ENCODE measurements around the gene VEGFB.

GRCh38 chr11:64192434-64192833 is 42.0 kb upstream of the VEGFB start:
- TF ChIP-seq POLR2A (IDR thresholded peaks at IDR 0.05) (no peak), CTCF (IDR thresholded peaks at IDR 0.05) (no peak)

Measured in uterus (tissue), 2 donors.